Amniotic epithelial cell (primary cell): ENCODE measurements around the gene USP50.
A peak's percentile ranks its signal among the peaks of the same experiment; 100 is the strongest.
"Not testable (repeated sequence)": the region's sequence is repeated elsewhere in the genome, so short reads cannot be mapped to it uniquely, and the experiment has no call there.

Experiments
- DNase-seq: peaks from one replicate; pipeline ENCODE4 v3.0.0-alpha.2; 2010; ENCODE audit warnings: low read depth

USP50 gene

DNA sequence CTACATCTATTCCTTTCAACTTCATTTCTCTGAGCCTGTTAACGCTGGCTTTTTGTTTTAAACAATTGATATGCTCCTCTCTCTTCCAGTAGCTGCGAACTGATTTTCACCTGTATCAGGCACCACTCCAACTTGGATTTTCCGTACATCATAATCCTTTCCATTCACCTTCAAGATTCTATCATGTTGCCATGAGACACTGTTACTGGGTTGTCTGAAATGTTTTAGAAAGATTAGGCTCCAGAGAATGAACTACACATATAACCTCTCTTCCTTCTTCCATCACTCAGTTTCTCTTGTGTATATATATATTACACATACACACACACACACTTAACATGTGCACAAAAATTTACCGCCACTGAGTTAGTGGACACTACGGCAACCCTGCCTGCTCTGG is at the start of gene USP50:
TSS of gene USP50 (minus strand) at position 101 of the 400 bp plus-strand sequence. CDS start 141 bp downstream, outside the sequence.
- no peak for DNase-seq

- DNase-seq = no peak
These were observed 47.8 kb upstream of the USP50 start for GRCh38 chr15:50594311-50594710.

DNA sequence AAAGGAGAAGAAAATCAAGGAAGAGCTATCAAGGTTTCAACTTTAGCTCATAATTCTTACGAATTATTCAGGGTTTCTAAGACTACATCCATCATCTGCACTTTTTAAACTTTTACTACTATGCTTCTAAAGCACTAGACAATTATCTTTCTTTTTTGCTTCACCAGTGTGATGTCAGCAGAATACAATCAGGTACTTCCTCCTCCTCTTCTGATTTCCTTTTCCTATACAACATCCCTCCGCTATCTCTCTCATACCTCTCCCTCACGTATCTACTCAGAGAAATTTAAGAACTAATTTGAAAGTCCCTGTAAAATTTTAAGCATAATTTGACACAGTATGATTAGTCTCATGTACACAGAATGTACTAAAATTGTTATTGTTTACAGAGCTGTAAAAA is 47.3 kb upstream of the USP50 start:
- DNase-seq = no peak

- DNase-seq = no peak
These were observed 43.8 kb upstream of the USP50 start for GRCh38 chr15:50590288-50590687.

GRCh38 chr15:50577492-50577891 is 31.0 kb upstream of the USP50 start:
- DNase-seq = no peak

DNA sequence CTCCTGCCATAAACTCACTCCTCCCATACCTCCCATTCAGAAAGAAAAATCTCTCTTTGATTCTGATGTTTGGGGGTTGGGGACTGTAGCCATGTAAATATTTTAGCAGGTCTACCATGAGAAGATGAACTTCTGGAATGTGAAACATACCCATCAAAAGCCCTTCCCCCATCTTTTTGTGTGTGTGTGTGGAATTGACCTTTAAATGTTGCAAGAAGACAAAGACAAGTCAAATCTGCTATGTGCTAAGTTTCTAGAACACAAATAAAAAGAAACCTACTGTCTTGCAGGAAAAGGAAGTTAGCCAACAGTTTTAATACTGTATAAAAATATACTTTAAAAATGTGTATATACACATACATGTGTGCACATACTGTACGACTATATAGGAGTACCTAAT is 29.7 kb upstream of the USP50 start:
- DNase-seq = no peak

DNA sequence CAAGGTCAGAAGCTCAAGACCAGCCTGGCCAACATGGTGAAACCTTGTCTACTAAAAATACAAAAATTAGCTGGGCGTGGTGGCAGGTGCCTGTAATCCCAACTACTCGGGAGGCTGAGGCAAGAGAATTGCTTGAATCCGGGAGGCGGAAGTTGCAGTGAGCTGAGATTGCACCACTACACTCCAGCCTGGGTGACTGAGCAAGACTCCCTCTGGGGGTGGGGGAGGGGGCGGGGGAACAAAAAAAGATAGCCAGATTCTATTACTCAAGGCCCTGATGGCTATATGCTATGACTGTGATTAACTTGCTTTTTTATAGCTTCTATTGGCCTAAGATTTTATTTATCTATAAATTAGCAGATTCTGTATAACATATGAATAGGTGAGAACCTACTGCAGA is 27.4 kb upstream of the USP50 start:
- DNase-seq = not testable (repeated sequence)

DNA sequence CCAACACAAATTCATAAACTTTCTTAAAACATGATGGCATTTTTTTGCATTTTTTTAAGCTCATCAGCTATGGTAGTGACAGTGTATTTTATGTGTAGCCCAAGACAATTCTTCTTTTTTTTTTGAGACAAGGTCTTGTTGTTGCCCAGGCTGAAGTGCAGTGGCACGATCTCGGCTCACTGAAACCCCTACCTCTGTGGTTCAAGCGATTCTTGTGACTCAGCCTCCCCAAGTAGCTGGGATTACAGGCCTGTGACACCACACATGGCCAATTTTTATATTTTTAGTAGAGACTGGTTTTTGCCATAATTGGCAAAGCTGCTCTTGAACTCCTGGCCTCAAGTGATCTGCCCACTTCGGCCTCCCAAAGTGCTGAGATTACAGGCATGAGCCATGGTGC is 17.3 kb upstream of the USP50 start:
- no peak for DNase-seq

GRCh38 chr15:50562735-50563640 is 16.5 kb upstream of the USP50 start:
- DNase-seq = peak; percentile 57

DNA sequence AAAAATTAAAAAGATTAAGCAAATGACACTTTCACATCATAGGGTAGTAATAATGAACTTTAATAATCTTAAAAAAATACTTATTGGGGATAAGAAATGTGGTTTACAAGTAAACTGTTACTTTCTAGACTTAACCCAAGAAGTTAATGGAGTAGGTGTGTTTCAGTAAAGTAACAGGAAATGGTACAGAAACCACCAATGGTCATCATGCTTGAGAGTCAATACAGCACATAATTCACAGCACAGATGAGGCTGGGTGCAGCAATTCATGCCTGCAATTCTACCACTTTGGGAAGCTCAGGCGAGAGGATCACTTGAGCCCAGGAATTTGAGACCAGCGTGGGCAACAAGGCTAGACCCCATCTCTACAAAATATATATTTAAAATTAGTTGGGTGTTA is 11.5 kb upstream of the USP50 start:
- DNase-seq = no peak

DNA sequence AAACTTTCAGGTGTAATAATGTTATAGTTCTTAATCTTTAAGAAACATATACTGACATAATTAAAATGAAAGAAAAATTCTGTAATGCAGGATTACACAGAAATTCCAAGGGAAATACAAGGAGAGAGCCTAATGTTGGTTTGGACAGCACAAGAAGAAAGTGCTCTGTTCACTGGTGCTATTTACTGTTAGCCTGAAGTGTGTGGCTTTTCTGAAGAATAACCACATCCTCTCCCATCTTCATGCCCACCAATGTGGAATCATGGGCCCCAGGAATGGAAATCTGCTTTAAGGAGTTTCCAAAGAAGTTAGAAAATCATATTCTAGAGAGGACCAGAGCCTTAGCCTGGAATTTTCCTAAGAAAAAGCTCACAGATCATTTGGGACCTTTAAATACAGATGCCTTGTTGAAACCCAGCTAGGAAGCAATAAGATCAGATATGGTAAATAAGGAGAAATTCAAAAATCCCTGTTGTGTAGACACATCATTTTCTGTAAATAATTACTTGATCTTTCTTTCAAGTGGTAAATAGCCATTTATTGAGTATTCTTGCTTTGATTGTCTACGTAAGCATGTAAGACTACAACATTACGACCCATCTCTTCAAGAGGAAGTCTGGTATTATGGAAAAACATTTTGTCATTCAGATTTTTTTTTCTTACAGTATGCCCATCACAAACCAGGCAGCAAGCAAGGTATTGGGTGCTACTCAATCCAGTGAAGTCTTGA is 10.3 kb upstream of the USP50 start:
- DNase-seq = no peak

GRCh38 chr15:50552238-50552637 is 5.8 kb upstream of the USP50 start:
- DNase-seq = no peak

DNA sequence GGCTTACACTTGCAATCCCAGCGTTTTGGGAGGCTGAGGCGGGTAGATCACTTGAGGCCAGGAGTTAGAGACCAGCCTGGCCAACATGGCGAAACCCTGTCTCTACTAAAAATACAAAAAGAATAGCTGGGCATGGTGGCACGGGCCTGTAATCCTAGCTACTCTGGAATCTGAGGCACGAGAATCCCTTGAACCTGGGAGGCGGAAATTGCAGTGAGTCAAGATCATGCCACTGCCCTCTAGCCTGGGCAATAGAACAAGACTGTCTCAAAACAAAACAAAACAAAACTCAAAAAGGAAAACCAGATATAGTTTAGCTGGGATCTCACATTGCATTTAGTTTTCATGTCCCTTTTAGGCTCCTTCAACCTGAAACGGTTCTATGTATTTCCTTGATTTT is 2.9 kb upstream of the USP50 start:
- peak; percentile 16 for DNase-seq

GRCh38 chr15:50544368-50544767 is 2.1 kb downstream of the USP50 start:
- peak; percentile 56 for DNase-seq

GRCh38 chr15:50543556-50543955 is 2.9 kb downstream of the USP50 start:
- DNase-seq = peak; percentile 27

DNA sequence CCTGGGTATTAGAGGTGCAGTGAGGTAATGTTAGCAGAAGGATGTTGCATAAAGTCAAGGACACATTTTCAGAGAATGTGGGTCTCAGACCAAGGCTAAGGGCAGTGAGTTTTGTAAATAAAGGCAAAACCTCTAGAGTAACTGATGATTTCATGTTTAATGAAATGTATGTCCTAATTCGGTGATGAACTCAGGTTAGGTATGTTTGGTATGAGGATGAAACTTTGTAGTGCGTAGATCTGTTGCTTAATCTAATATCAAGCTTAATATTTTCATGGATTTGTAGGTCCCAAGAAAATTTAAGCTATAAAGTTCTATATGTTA is 3.6 kb downstream of the USP50 start:
- peak; percentile 87 for DNase-seq

GRCh38 chr15:50531766-50532165 is 14.7 kb downstream of the USP50 start:
- DNase-seq = no peak

GRCh38 chr15:50531163-50531562 is 15.3 kb downstream of the USP50 start:
- DNase-seq = no peak

- no peak for DNase-seq
These were observed 22.6 kb downstream of the USP50 start for GRCh38 chr15:50523851-50524251.

- no peak for DNase-seq
These were observed 26.6 kb downstream of the USP50 start for GRCh38 chr15:50519740-50520425.

- no peak for DNase-seq
These were observed 33.5 kb downstream of the USP50 start for GRCh38 chr15:50513001-50513400.

GRCh38 chr15:50506121-50506520 is 40.3 kb downstream of the USP50 start:
- DNase-seq = peak; percentile 38

GRCh38 chr15:50505656-50506055 is 40.8 kb downstream of the USP50 start:
- DNase-seq = not testable (repeated sequence)
